Activated CD4-positive, alpha-beta T cell treated with anti-CD3 and anti-CD28 coated beads for 36 hours (primary cell): ENCODE data around the gene GDPD5. TPM values are rescaled to one million over a fixed set of nuclear protein-coding genes. Genes with fewer than 3 reads are reported as not detected.

Experiments
- ATAC-seq: fragments of 200-7000 bp; cut with Tn5 transposase; one replicate; pipeline ENCODE4 v1.10.0; 2021; ENCODE audit warnings: mild to moderate bottlenecking, moderate library complexity
- CTCF ChIA-PET: fragments of 350-600 bp; sonication (Branson Sonifier 250); formaldehyde crosslinking; loops from one replicate; lab custom pipeline; 2021; ENCODE audit warnings: antibody characterized with exemption; lab: Charles Lee
- POLR2A ChIA-PET: fragments of 350-600 bp; sonication (Branson Sonifier 250); formaldehyde crosslinking; loops from one replicate; lab custom pipeline; 2021; ENCODE audit warnings: antibody characterized with exemption, inconsistent platforms; lab: Charles Lee
- DNase-seq: peaks from one replicate; pipeline ENCODE4 v3.0.0-alpha.2; 2020
- H3K27ac Mint-ChIP-seq: one replicate; pipeline ENCODE4 v1.8.0; 2021; ENCODE audit warnings: mixed read lengths
- H3K27me3 Mint-ChIP-seq: one replicate; pipeline ENCODE4 v1.8.0; 2021; ENCODE audit warnings: mixed read lengths
- H3K36me3 Mint-ChIP-seq: one replicate; pipeline ENCODE4 v1.8.0; 2021; ENCODE audit warnings: low read depth, mixed read lengths
- H3K4me1 Mint-ChIP-seq: one replicate; pipeline ENCODE4 v1.8.0; 2021; ENCODE audit warnings: mixed read lengths
- H3K4me3 Mint-ChIP-seq: one replicate; pipeline ENCODE4 v1.8.0; 2021; ENCODE audit warnings: mild to moderate bottlenecking, moderate library complexity, mixed read lengths
- H3K9me3 Mint-ChIP-seq: one replicate; pipeline ENCODE4 v1.8.0; 2021; ENCODE audit warnings: low read depth, mixed read lengths
- intact Hi-C, 2 experiments: fragments of 100-400 bp; cut with DNase I in 1 of 2; cut with micrococcal nuclease in 1 of 2; formaldehyde crosslinking; loops; one replicate each; pipeline versions ENCODE4 v1.14.2 to v1.15.1; 2022 to 2024; cut with DNase I, micrococcal nuclease
- total RNA-seq, 2 experiments: library from RNA; stranded (reverse); gene quantifications; one replicate each; pipeline ENCODE4 v1.2.3, GENCODE V29; 2021

Gene GDPD5
- total RNA-seq, 2 experiments from 2014 or later = 16.8 to 22.0 TPM

- H3K9me3 Mint-ChIP-seq = no peaks in the 10 kb centered on the region
- intact Hi-C loops = loop anchor here (1.0 to 5.0 kb wide), 4 partner anchors 57 to 246 kb away; no protein-coding TSS in a partner anchor
- H3K27me3 Mint-ChIP-seq = peaks cover 4% of the 10 kb centered on the region
- no peak overlapping the region for H3K4me3 Mint-ChIP-seq
- DNase-seq = no peak
- ChIA-PET POLR2A (no interaction called here), CTCF (interaction anchor here (0.6 to 12.7 kb wide), 28 partner anchors 8 to 479 kb away, joined by 3 to 279 read pairs (median 4); partner anchors contain the start of gene TPBGL)
- H3K36me3 Mint-ChIP-seq = no peaks in the 10 kb centered on the region
- H3K27ac Mint-ChIP-seq = no peak overlapping the region
- H3K4me1 Mint-ChIP-seq = peaks cover 17% of the 10 kb centered on the region
- no peak for ATAC-seq
These were observed 137.9 kb downstream of the GDPD5 start for GRCh38 chr11:75387736-75388294.

GRCh38 chr11:75386942-75387630, 138.7 kb downstream of the GDPD5 start:
- no peaks in the 10 kb centered on the region for H3K9me3 Mint-ChIP-seq
- H3K4me1 Mint-ChIP-seq = peaks cover 17% of the 10 kb centered on the region
- ChIA-PET CTCF (interaction anchor here (0.6 to 12.7 kb wide), 16 partner anchors 8 to 146 kb away, joined by 3 to 279 read pairs (median 4); partner anchors contain the start of gene TPBGL), POLR2A (no interaction called here)
- H3K36me3 Mint-ChIP-seq = no peaks in the 10 kb centered on the region
- intact Hi-C loops = loop anchor here in 1 of 2 experiments (5.0 kb wide), 1 partner anchor 245 kb away; no protein-coding TSS in a partner anchor
- DNase-seq = no peak
- peaks cover 4% of the 10 kb centered on the region for H3K27me3 Mint-ChIP-seq
- no peak for ATAC-seq
- H3K27ac Mint-ChIP-seq = no peak overlapping the region
- H3K4me3 Mint-ChIP-seq = no peak overlapping the region

Other genes with a start within 250 kb of the GDPD5 start
- 10 to 100 TPM; 21.0 to 21.8 TPM for gene ARRB1, start 174.3 kb downstream of the GDPD5 start, total RNA-seq
- 1,000 to 10,000 TPM; 4,536 to 4,569 TPM for gene RPS3, start 126.4 kb downstream of the GDPD5 start, total RNA-seq
- gene KLHL35, start 92.7 kb downstream of the GDPD5 start, total RNA-seq = under 1 TPM; 0.62 to 0.65 TPM
- 10 to 100 TPM; 20.3 to 23.1 TPM for gene SERPINH1, start 36.3 kb upstream of the GDPD5 start, total RNA-seq
- gene MAP6, start 143.1 kb upstream of the GDPD5 start, total RNA-seq = under 1 TPM in 1 of 2 experiments, not detected in 1; 0.05 TPM
- gene MOGAT2, start 191.9 kb upstream of the GDPD5 start, total RNA-seq = not detected
- gene DGAT2, start 242.8 kb upstream of the GDPD5 start, total RNA-seq = 1 to 10 TPM; 1.4 to 1.5 TPM